HEK293 (cell line): ENCODE measurements around the gene RXYLT1.

Source experiments
- CTCF ChIA-PET: fragments of 350-600 bp; formaldehyde crosslinking; extraction: SDS; loops from one replicate; lab custom pipeline; 2021; ENCODE audit warnings: antibody characterized with exemption; lab: Yijun Ruan, JAX
- POLR2A ChIA-PET: fragments of 300-600 bp; formaldehyde crosslinking; extraction: SDS; loops from one replicate; lab custom pipeline; 2020; ENCODE audit warnings: antibody characterized with exemption, inconsistent platforms; lab: Yijun Ruan, JAX
- H3K27ac ChIP-seq: fragments of 200-500 bp; sonication (Bioruptor generic); 2 replicates; pipeline ENCODE4 v1.5.1; 2014; ENCODE audit warnings: low read depth, low read length, control low read depth, inconsistent platforms; ENCODE audit errors: extremely low read depth
- H3K36me3 ChIP-seq, 2 experiments: fragments of 200-500 bp in 1 of 2; sonication (Bioruptor generic) in 1 of 2; 1 replicate in 1 of 2; 2 replicates in 1 of 2; pipeline ENCODE4 v1.5.1; 2014 to 2017; ENCODE audit warnings: inconsistent platforms in 2 of 2, low read length in 2 of 2; ENCODE audit not compliant: control insufficient read depth in 2 of 2, insufficient read depth in 1 of 2
- H3K4me1 ChIP-seq: fragments of 200-500 bp; sonication (Bioruptor generic); 2 replicates; pipeline ENCODE4 v1.5.1; 2014; ENCODE audit warnings: mild to moderate bottlenecking, low read length, inconsistent platforms; ENCODE audit not compliant: control insufficient read depth, insufficient read depth
- H3K4me3 ChIP-seq: 2 replicates; pipeline ENCODE4 v1.5.1; 2011; ENCODE audit warnings: low read depth, mild to moderate bottlenecking, control low read depth, low read length, moderate library complexity
- H3K9me3 ChIP-seq: fragments of 200-500 bp; sonication (Bioruptor generic); 2 replicates; pipeline ENCODE4 v1.5.1; 2014; ENCODE audit warnings: low read depth, low read length, inconsistent platforms; ENCODE audit not compliant: control insufficient read depth, insufficient read depth
- KLF9 ChIP-seq: fragments of 450-650 bp; formaldehyde crosslinking; IDR thresholded peaks from 2 replicates; pipeline ENCODE4 v1.5.1; 2016; ENCODE audit warnings: missing biosample characterization, missing genetic modification characterization, low read depth
- PRDM4 ChIP-seq: fragments of 450-650 bp; formaldehyde crosslinking; IDR thresholded peaks from 2 replicates; pipeline ENCODE4 v1.5.1; 2017; ENCODE audit warnings: missing biosample characterization, missing genetic modification characterization
- SCRT2 ChIP-seq: fragments of 450-650 bp; formaldehyde crosslinking; IDR thresholded peaks from 2 replicates; pipeline ENCODE4 v1.5.1; 2016; ENCODE audit warnings: missing biosample characterization, missing genetic modification characterization
- SETDB1 ChIP-seq: IDR thresholded peaks from one replicate; pipeline ENCODE4 v1.6.1; 2017; ENCODE audit warnings: mild to moderate bottlenecking, low read length, moderate library complexity, mixed read lengths; ENCODE audit not compliant: insufficient read length
- ZBTB6 ChIP-seq: fragments of 450-650 bp; formaldehyde crosslinking; IDR thresholded peaks from 2 replicates; pipeline ENCODE4 v1.5.1; 2017; ENCODE audit warnings: missing biosample characterization, missing genetic modification characterization
- ZFHX2 ChIP-seq: fragments of 450-650 bp; formaldehyde crosslinking; conservative IDR thresholded peaks from 2 replicates; pipeline ENCODE4 v1.5.1; 2016; ENCODE audit warnings: missing biosample characterization, missing genetic modification characterization
- ZNF112 ChIP-seq: fragments of 450-650 bp; formaldehyde crosslinking; IDR thresholded peaks from 2 replicates; pipeline ENCODE4 v1.5.0; 2017; ENCODE audit warnings: missing biosample characterization, missing genetic modification characterization
- ZNF133 ChIP-seq: fragments of 450-650 bp; formaldehyde crosslinking; IDR thresholded peaks from 2 replicates; pipeline ENCODE4 v1.5.1; 2016; ENCODE audit warnings: missing biosample characterization, missing genetic modification characterization
- ZNF211 ChIP-seq: fragments of 450-650 bp; formaldehyde crosslinking; IDR thresholded peaks from 2 replicates; pipeline ENCODE4 v1.5.1; 2016; ENCODE audit warnings: low read depth, missing biosample characterization, missing genetic modification characterization
- ZNF266 ChIP-seq: fragments of 450-650 bp; formaldehyde crosslinking; IDR thresholded peaks from 2 replicates; pipeline ENCODE4 v1.5.1; 2016; ENCODE audit warnings: missing biosample characterization, missing genetic modification characterization, low read depth
- ZNF394 ChIP-seq: fragments of 450-650 bp; formaldehyde crosslinking; IDR thresholded peaks from 2 replicates; pipeline ENCODE4 v1.5.1; 2016; ENCODE audit warnings: missing biosample characterization, missing genetic modification characterization, mild to moderate bottlenecking, moderate library complexity, borderline replicate concordance
- ZNF423 ChIP-seq: fragments of 450-650 bp; formaldehyde crosslinking; IDR thresholded peaks from 2 replicates; pipeline ENCODE4 v1.5.1; 2016; ENCODE audit warnings: missing biosample characterization, missing genetic modification characterization
- ZNF426 ChIP-seq: fragments of 450-650 bp; formaldehyde crosslinking; IDR thresholded peaks from 2 replicates; pipeline ENCODE4 v1.5.1; 2017; ENCODE audit warnings: missing biosample characterization, missing genetic modification characterization, mild to moderate bottlenecking, inconsistent platforms, moderate library complexity
- ZNF514 ChIP-seq: fragments of 450-650 bp; formaldehyde crosslinking; IDR thresholded peaks from 2 replicates; pipeline ENCODE4 v1.5.1; 2016; ENCODE audit warnings: missing biosample characterization, missing genetic modification characterization
- ZNF555 ChIP-seq: fragments of 450-650 bp; formaldehyde crosslinking; conservative IDR thresholded peaks from 2 replicates; pipeline ENCODE4 v1.5.1; 2017; ENCODE audit warnings: missing biosample characterization, mild to moderate bottlenecking, missing genetic modification characterization, inconsistent platforms
- ZNF596 ChIP-seq: fragments of 450-650 bp; IDR thresholded peaks from 2 replicates; pipeline ENCODE4 v1.5.0; 2018; ENCODE audit warnings: missing biosample characterization, mild to moderate bottlenecking, missing genetic modification characterization, moderate library complexity
- ZNF623 ChIP-seq: fragments of 450-650 bp; formaldehyde crosslinking; IDR thresholded peaks from 2 replicates; pipeline ENCODE4 v1.5.1; 2016; ENCODE audit warnings: missing biosample characterization, missing genetic modification characterization
- ZNF777 ChIP-seq: fragments of 450-650 bp; formaldehyde crosslinking; IDR thresholded peaks from 2 replicates; pipeline ENCODE4 v1.5.1; 2017; ENCODE audit warnings: missing biosample characterization, missing genetic modification characterization, borderline replicate concordance
- TF ChIP-seq, protein P1 (sequence below): sonication (generic); formaldehyde crosslinking; IDR thresholded peaks from 2 replicates; pipeline ENCODE4 v1.8.1; 2022; ENCODE audit warnings: mild to moderate bottlenecking, moderate library complexity, missing genetic modification reagents

The RXYLT1 gene

DNA sequence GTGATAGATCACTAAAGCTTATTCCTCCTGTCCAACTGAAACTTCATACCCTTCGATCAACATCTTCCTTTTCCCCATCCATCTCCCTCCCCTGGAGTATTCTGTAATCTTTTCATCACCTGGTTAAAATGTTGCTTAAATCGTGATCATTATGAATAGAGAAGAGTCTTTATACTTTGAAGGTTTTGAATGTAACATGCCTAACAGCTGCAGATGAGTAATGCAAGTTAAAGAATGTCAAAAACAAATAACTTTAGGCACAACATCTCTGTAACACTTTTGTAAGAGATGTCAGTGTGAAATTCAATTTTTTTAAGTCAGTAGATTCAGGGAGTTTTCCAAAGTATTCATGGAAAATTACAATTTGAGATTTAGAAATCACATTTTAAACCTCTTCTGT is 25.0 kb downstream of the RXYLT1 start (continued):
- no peak for TF ChIP-seq ZNF266
- no peak for TF ChIP-seq ZNF596 (tag by site-specific recombination)

GRCh38 chr12:63805704-63806672 is 26.3 kb downstream of the RXYLT1 start:
- CTCF ChIA-PET = no interaction called here
- Histone ChIP-seq H3K4me1 (no peaks in the 10 kb centered on the region), H3K36me3 (peaks cover 4 to 26% of the 10 kb centered on the region in 2 experiments), H3K27ac (no peak overlapping the region), H3K4me3 (no peak overlapping the region), H3K9me3 (no peaks in the 10 kb centered on the region)
- TF ChIP-seq ZNF211 (tag by site-specific recombination) (no peak), ZNF623 (peak; percentile 40; the same call in 1 of the 2 replicates)
- POLR2A ChIA-PET = no interaction called here

DNA sequence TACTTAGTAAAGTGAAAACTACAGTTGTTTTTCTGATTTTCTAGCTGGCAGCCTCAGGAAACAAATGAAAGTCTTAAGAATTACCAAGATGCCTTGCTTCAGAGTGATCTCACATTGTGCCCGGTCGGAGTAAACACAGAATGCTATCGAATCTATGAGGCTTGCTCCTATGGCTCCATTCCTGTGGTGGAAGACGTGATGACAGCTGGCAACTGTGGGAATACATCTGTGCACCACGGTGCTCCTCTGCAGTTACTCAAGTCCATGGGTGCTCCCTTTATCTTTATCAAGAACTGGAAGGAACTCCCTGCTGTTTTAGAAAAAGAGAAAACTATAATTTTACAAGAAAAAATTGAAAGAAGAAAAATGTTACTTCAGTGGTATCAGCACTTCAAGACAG is 28.9 kb downstream of the RXYLT1 start:
- Histone ChIP-seq H3K36me3 (peaks cover 4 to 26% of the 10 kb centered on the region in 2 experiments), H3K4me1 (no peaks in the 10 kb centered on the region), H3K9me3 (no peaks in the 10 kb centered on the region), H3K27ac (no peak overlapping the region), H3K4me3 (no peak overlapping the region)
- TF ChIP-seq ZNF133 (tag by site-specific recombination) (no peak), ZNF423 (tag by site-specific recombination) (no peak), ZNF555 (tag by site-specific recombination) (no peak), ZFHX2 (tag by site-specific recombination) (no peak), ZNF426 (tag by site-specific recombination) (no peak), PRDM4 (tag by site-specific recombination) (no peak), ZNF112 (tag by site-specific recombination) (no peak), ZNF394 (tag by site-specific recombination) (no peak), ZBTB6 (tag by site-specific recombination) (no peak), ZNF514 (no peak), KLF9 (no peak), ZNF777 (tag by site-specific recombination) (no peak), SCRT2 (tag by site-specific recombination) (no peak), SETDB1 (no peak)
- TF ChIP-seq, protein P1, sequence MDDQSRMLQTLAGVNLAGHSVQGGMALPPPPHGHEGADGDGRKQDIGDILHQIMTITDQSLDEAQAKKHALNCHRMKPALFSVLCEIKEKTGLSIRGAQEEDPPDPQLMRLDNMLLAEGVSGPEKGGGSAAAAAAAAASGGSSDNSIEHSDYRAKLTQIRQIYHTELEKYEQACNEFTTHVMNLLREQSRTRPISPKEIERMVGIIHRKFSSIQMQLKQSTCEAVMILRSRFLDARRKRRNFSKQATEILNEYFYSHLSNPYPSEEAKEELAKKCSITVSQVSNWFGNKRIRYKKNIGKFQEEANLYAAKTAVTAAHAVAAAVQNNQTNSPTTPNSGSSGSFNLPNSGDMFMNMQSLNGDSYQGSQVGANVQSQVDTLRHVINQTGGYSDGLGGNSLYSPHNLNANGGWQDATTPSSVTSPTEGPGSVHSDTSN (CRISPR knock-in tag) = no peak
- POLR2A ChIA-PET = no interaction called here
- CTCF ChIA-PET = no interaction called here
